ENCODE measurements around the gene PLEKHM1.

The PLEKHM1 gene

DNA sequence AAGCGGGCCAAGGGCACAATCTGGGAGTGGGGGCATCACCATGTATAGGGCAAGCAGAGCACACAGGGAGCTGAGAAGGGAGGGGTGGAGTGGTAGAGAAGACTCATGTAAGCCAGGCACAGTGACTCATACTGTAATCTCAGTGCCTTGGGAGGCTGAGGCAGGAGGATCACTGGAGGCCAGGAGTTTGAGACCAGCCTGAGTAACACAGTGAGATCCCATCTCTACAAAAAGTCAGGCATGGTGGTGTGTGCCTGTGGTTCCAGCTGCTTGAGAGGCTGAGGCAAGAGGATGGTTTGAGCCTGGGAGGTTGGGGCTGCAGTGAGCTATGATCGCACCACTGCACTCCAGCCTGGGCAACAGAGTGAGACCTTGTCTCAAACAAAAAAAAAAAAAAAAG is 98.6 kb downstream of the PLEKHM1 start:
- Histone ChIP-seq H3K4me3 (ENCODE audit: low read depth, low read length) (no peak overlapping the region), H3K4me1 (ENCODE audit: control insufficient read depth, insufficient read depth, low read length) (peaks cover 16% of the 10 kb centered on the region), H3K27me3 (ENCODE audit: control insufficient read depth, insufficient read depth, low read length) (no peaks in the 10 kb centered on the region), H3K27ac (ENCODE audit: low read depth, low read length) (no peak overlapping the region), H3K9me3 (ENCODE audit: control insufficient read depth, insufficient read depth, low read depth, low read length) (no peaks in the 10 kb centered on the region), H3K36me3 (ENCODE audit: control insufficient read depth, insufficient read depth, low read length) (no peaks in the 10 kb centered on the region), H3K9ac (ENCODE audit: low read length) (no peak overlapping the region)

DNA sequence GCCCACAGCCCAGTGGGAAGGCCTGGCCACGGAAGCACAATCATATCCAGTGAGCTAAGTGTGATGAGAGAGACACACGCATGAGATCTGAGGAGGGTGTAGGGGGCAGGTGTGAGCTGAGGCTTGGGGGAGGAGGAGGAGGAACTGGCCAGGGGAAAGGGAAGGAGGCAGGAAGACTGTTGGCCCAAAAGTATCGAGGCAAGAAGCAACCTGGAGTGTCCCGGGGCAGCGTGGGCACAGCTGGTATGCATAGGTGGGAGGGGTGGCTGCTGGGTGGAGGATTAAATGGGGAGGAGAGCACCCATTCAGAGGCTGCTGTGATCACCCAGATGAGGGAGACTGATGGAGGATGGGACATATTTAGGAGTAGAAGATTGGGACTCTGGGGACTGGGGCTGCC is 99.2 kb downstream of the PLEKHM1 start:
- H3K4me3 ChIP-seq (ENCODE audit: low read depth, low read length) = no peak overlapping the region
- H3K27ac ChIP-seq (ENCODE audit: low read depth, low read length) = no peak overlapping the region
- H3K9me3 ChIP-seq (ENCODE audit: control insufficient read depth, insufficient read depth, low read depth, low read length) = no peaks in the 10 kb centered on the region
- H3K36me3 ChIP-seq (ENCODE audit: control insufficient read depth, insufficient read depth, low read length) = no peaks in the 10 kb centered on the region
- peaks cover 16% of the 10 kb centered on the region for H3K4me1 ChIP-seq (ENCODE audit: control insufficient read depth, insufficient read depth, low read length)
- no peaks in the 10 kb centered on the region for H3K27me3 ChIP-seq (ENCODE audit: control insufficient read depth, insufficient read depth, low read length)
- no peak overlapping the region for H3K9ac ChIP-seq (ENCODE audit: low read length)

DNA sequence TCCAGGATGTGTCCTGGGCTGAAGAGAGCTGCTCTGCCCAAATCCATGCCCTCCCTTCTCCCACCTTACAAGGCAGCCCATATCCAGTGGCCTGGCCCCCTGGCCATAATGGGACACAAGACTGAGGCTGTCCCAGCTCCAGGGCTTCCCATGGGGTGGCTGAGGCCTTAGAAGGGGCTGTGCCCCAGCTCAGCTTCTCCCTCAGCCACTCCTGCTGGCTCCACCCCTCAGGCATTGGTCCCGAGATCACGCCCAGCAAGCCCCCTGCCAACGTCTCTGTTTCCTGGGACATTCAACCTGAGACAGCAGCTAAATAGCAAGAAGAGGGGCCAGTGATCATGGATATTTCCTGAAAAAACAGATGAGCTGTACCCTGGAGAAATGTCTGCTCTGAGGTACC is 101.2 kb downstream of the PLEKHM1 start:
- Histone ChIP-seq H3K4me1 (ENCODE audit: control insufficient read depth, insufficient read depth, low read length) (0 out of 2 replicates have a peak, but pooled peaks cover 15% of the 10 kb centered on the region), H3K9me3 (ENCODE audit: control insufficient read depth, insufficient read depth, low read depth, low read length) (no peaks in the 10 kb centered on the region), H3K4me3 (ENCODE audit: low read depth, low read length) (no peak overlapping the region), H3K27me3 (ENCODE audit: control insufficient read depth, insufficient read depth, low read length) (no peaks in the 10 kb centered on the region), H3K36me3 (ENCODE audit: control insufficient read depth, insufficient read depth, low read length) (no peaks in the 10 kb centered on the region), H3K27ac (ENCODE audit: low read depth, low read length) (no peak overlapping the region), H3K9ac (ENCODE audit: low read length) (no peak overlapping the region)

DNA sequence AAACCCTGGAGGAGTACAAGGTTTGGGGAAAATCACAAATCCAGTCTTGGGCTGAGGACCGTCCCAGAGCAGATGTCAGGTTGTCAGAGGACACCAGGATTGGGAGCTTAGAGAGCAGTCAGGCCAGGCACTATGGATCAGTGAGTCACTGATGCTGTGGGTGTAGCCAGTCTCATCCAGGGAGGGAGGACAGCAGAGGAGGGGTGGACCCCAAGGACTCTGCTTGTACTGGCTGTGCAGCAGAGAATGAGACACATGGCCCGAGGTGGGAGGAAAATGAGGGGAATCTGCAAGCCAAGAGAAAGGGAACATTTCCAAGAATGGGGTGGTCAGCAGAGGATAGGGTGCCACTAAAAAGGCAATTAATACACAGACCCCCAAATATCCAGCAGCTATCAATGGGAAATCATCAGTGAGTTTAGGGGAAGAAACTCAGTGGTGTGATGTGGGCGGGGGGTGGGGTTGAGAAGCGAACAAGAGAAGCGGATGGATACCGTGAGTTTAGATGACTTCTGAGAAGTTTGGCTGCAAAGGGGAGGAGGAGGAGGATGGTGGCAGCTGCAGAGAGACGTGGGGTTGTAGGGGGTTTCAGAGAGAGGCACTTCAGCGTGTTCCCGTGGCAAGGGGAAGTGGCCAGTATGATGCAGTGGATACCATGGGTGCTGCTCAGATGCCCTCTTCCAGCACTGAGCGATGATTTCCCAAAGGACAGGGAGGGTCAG is 101.8 kb downstream of the PLEKHM1 start:
- Histone ChIP-seq H3K9ac (ENCODE audit: low read length) (no peak overlapping the region), H3K9me3 (ENCODE audit: control insufficient read depth, insufficient read depth, low read depth, low read length) (no peaks in the 10 kb centered on the region), H3K4me1 (ENCODE audit: control insufficient read depth, insufficient read depth, low read length) (0 out of 2 replicates have a peak, but pooled peaks cover 15% of the 10 kb centered on the region), H3K36me3 (ENCODE audit: control insufficient read depth, insufficient read depth, low read length) (no peaks in the 10 kb centered on the region), H3K27me3 (ENCODE audit: control insufficient read depth, insufficient read depth, low read length) (no peaks in the 10 kb centered on the region), H3K27ac (ENCODE audit: low read depth, low read length) (no peak overlapping the region), H3K4me3 (ENCODE audit: low read depth, low read length) (no peak overlapping the region)

- Histone ChIP-seq H3K4me3 (ENCODE audit: low read depth, low read length) (no peak overlapping the region), H3K36me3 (ENCODE audit: control insufficient read depth, insufficient read depth, low read length) (no peaks in the 10 kb centered on the region), H3K27ac (ENCODE audit: low read depth, low read length) (no peak overlapping the region), H3K4me1 (ENCODE audit: control insufficient read depth, insufficient read depth, low read length) (0 out of 2 replicates have a peak, but pooled peaks cover 15% of the 10 kb centered on the region), H3K9me3 (ENCODE audit: control insufficient read depth, insufficient read depth, low read depth, low read length) (no peaks in the 10 kb centered on the region), H3K27me3 (ENCODE audit: control insufficient read depth, insufficient read depth, low read length) (no peaks in the 10 kb centered on the region), H3K9ac (ENCODE audit: low read length) (no peak overlapping the region)
Measured at GRCh38 chr17:45387739-45388138, 102.8 kb downstream of the PLEKHM1 start.

GRCh38 chr17:45386178-45386577 is 104.3 kb downstream of the PLEKHM1 start:
- no peaks in the 10 kb centered on the region for H3K9me3 ChIP-seq (ENCODE audit: control insufficient read depth, insufficient read depth, low read depth, low read length)
- 0 out of 2 replicates have a peak, but pooled peaks cover 15% of the 10 kb centered on the region for H3K4me1 ChIP-seq (ENCODE audit: control insufficient read depth, insufficient read depth, low read length)
- no peaks in the 10 kb centered on the region for H3K27me3 ChIP-seq (ENCODE audit: control insufficient read depth, insufficient read depth, low read length)
- no peak overlapping the region for H3K9ac ChIP-seq (ENCODE audit: low read length)
- no peaks in the 10 kb centered on the region for H3K36me3 ChIP-seq (ENCODE audit: control insufficient read depth, insufficient read depth, low read length)
- H3K27ac ChIP-seq (ENCODE audit: low read depth, low read length) = no peak overlapping the region
- H3K4me3 ChIP-seq (ENCODE audit: low read depth, low read length) = no peak overlapping the region

Measured in HUES6 (cell line).